HG03280 (cell line): ENCODE measurements around the gene TCF4.

Source experiments
- ATAC-seq: cut with Tn5 transposase; IDR thresholded peaks from one replicate; pipeline ENCODE4 v1.9.1; 2021; ENCODE audit warnings: mild to moderate bottlenecking, moderate library complexity; ENCODE audit not compliant: unreplicated experiment

TCF4 gene

GRCh38 chr18:55416791-55417190, 171.2 kb downstream of the TCF4 start:
- no peak for ATAC-seq

DNA sequence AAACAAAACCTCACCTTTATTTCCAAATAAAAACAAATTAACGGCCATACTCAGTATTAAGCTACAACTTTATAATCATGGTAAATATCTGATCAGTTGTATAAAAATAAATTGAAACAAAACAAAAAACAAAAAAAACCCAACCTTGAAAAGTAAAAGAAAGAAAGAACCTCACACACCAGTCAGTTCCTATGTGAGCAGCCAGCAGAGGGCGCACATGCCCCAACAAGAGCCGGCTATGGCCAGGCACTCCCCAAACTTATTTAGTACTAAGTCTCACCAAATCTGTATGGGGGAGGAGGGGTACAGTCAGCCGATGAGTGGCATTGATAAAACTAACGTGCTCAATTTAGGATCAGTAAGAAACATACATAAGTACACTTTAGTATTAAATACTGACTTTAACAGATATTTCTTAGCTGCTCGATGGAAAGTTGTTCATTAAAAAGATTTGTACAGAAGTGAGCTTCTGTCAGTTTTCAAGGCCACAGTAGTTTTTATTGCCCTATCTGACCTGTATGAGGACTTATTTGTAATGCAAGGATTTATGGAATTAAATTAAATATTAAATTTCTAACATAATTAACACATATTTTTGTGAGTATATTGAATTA, 172.6 kb downstream of the TCF4 start:
- ATAC-seq: peak; percentile 93

GRCh38 chr18:55414475-55414874, 173.5 kb downstream of the TCF4 start:
- ATAC-seq: no peak

DNA sequence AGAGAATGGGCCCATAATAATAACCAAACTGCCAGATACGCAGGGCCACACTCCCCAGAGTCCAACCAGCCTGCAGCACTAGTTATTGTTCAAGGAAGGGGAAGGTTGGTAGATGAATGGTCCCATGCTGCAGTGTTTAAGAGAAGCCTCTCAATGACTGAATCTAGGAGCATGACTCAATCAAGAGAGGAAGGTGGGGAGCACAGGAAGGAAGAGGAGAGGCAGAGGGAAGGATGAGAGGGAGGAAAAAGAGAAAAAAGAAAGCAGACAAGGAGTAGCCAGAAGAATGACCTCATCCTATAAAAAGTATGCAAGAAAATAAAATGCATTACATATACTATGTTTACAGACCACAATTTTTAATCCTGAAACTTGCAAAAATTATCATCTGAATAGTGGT, 174.5 kb downstream of the TCF4 start:
- no peak for ATAC-seq

DNA sequence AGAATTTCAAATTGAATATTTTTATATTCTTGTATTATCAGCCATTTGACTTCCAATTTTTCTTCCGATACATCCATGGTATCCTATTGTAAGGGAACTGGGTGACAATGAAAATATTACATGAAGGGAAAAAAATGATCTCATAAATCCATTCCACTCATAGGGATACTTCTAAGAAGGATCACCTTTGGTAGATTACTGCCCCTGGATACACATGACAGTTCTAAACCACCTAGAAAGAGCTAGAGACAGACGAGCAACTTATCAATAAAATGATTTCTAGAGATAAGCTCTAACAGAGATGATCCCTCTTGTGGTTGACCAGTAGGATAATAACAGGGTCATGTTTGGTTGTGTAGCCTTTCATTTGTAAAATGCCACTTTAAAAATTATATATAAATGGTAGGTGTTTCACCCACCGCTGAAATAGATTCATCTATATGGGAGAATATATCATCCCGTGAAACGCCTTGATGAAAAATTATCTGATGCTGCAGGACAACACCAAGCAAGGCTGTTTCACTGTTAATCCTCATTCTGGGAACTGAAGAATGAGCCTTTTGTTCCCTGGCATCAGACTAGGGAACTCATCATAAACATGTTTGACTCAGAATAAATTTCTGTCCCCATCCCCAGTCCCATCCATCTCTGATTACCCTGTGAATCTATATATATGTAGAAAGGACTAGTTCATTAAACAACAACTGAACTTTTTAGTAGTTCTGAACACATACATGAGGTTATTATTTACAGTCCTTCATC, 180.0 kb downstream of the TCF4 start:
- no peak for ATAC-seq

DNA sequence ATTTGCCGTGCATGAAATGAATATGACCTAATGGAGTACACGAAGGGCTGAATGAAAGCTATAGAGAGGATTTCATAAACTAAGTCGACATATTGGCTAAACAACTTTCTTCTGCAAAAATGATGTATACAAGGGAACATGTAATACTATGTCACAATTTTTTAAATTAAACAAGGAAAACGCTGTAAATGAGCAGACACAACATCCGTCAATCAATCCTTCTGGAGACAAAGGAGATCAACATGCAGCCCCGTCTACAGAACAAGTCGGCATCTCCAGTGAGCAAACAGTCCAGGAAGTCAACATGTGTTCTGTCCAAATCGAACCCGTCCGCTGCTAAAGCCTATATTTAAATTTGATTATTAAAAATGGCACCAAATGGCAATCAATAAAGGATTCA, 180.8 kb downstream of the TCF4 start:
- no peak for ATAC-seq

DNA sequence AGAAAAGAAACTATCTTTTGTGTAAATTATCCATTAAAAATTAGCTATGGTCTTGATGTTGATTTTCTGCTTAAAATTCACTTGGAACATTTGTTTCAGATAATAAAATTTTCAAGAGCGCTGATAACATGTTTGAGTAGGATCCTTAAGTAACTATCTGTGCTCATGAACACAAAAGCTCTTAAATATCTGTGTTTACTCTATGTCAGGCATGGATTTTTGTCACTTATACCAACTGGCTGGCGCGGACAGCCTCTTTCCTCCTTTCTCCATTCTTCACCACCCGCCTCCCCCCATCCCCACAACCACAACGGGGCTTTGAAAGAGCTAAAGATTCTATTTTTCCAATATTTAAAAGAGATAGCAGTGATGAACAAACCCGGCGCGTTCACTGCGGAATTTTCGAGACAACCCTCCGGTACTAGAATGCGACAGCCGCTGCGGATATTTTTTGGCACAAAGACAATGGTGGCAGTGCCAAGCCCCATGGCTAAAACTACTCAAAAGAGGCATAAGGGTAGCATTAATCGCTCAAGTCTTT, 181.5 kb downstream of the TCF4 start:
- ATAC-seq: no peak

DNA sequence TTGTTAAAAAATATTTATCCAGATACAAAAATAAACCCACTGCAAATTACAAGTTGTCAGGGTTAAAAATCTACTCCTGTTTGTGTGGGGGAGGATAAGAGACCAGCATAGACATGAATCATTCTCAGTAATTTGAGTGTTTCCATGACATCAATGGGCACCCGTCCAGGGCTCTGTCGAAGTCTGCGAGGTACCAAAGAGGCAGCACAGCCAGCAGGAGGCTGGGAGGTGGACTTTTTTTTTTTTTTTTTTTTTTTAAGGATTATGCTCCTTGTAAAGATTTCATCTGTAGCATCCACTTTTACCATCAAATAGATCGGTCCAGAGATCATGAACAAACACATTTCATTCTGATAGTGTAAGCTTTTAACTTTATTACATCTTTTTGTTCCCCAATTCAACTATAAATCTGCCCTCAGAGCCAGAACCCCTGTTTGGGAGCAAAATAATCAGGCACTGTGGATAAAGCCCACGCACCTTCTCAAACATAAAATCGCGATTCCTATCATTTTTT, 182.0 kb downstream of the TCF4 start:
- no peak for ATAC-seq

DNA sequence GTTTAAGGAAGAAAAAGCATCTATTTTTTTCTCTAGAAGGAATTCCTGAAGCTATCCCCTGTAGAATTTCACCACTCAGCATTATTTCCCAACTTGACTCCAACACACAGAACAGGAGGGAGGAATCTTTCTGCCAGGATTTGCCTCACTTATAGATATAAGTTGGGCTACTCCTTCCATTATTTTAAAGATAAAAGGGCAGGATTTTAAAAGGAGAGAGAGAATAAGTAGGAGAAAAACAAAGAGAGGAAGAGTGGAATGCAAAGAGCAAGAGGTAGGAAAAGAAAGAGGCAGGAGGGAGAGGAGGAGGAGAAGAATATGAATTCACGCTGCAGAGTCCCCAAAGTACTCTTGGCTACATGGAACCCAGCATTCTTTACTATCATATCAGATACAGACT, 182.5 kb downstream of the TCF4 start:
- ATAC-seq: no peak

- ATAC-seq: no peak
These were observed 183.0 kb downstream of the TCF4 start for GRCh38 chr18:55404832-55405465.

DNA sequence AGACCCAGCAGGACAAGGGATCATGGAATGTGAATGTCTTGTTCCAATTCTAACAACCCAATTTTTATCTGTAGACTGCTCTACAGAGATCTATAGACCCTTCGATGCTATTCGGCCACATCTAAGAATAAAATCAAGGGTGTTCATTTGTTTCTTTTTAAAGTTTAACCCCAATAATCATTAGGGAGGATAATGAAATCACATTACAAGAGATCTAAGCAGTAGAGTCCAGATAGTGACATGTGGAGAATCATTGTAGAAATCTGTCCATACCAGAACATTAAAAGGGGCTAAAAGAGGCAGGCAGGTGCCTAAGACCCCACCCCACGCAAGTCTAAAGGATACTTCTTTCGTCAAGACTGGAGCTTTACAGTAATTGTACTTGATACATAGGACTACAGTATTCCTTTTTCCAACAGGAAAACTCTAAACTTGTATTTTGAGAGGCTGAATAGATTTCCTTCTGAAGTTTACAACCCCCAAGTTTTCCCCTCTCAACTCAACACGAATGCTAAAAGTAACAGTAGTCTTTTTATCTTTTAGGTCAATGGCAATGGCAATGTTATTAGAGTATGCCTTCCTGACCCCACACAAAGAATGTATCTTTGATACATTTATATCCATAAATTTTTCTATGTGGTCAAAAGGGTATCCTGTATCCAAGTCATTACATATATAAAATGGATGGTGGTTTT, 183.7 kb downstream of the TCF4 start:
- no peak for ATAC-seq

GRCh38 chr18:55403421-55403949, 184.5 kb downstream of the TCF4 start:
- no peak for ATAC-seq

- no peak for ATAC-seq
These were observed 185.1 kb downstream of the TCF4 start for GRCh38 chr18:55402731-55403405.

- no peak for ATAC-seq
These were observed 186.3 kb downstream of the TCF4 start for GRCh38 chr18:55401638-55402191.

GRCh38 chr18:55400590-55401541, 187.1 kb downstream of the TCF4 start:
- no peak for ATAC-seq

- ATAC-seq: no peak
These were observed 187.9 kb downstream of the TCF4 start for GRCh38 chr18:55400081-55400480.

DNA sequence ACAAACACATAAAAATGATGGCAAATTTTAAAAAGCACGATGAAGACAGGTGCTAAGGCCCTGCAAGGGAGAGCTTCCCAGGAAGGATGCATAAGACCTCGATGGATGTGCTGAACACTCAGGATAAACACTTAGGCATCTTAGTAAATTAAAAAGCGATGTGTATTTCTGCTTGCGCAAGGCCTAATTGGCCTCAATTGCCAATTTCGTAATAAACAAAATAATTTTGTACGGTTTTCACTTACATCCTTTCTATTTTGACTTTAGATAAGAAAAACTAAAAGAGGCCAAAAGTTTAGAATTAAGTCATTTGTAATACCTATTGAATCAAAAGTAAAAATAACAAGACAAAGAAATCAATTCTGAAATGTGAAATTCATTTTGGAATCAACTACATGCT, 189.1 kb downstream of the TCF4 start:
- no peak for ATAC-seq

GRCh38 chr18:55396979-55397378, 191.0 kb downstream of the TCF4 start:
- ATAC-seq: no peak
